Measurements from ENCODE around the gene SSX2IP. TPM values are rescaled to one million over a fixed set of nuclear protein-coding genes. Genes with fewer than 3 reads are reported as not detected.

The SSX2IP gene
- total RNA-seq, 5 donors from 2014 or later (not counting 1 experiment from before 2014, with no cell fraction given): 6.2 to 10.9 (median 7.7) TPM

- no peak for ATAC-seq (replicated peaks in 1 of 4)
- H3K36me3 ChIP-seq (ENCODE audit: control insufficient read depth in 2 of 2, extremely low read depth in 1 of 2, insufficient read depth in 1 of 2, low read length in 1 of 2): no peaks in the 10 kb centered on the region
- H3K4me3 ChIP-seq (ENCODE audit: control insufficient read depth in 1 of 2, extremely low read depth in 1 of 2, low read length in 1 of 2): no peak overlapping the region
- H3K4me1 ChIP-seq (ENCODE audit: control insufficient read depth in 1 of 2, extremely low read depth in 1 of 2, insufficient read depth in 2 of 2, low read length in 2 of 2): no peaks in the 10 kb centered on the region
- Mint-ChIP-seq H3K36me3 (peaks cover 16% of the 10 kb centered on the region), H3K4me1 (peaks cover 16 to 28% (median 18%) of the 10 kb centered on the region in 3 donors), H3K4me3 (no peak overlapping the region), H3K27me3 (no peaks in the 10 kb centered on the region), H3K27ac (no peak overlapping the region), H3K9me3 (peaks cover 0 to 5% (median 0%) of the 10 kb centered on the region in 3 donors)
- POLR2A ChIA-PET: no interaction called here
- no peak for DNase-seq
- no peaks in the 10 kb centered on the region for H3K9me3 ChIP-seq
- CTCF ChIA-PET: interaction anchor here in 1 of 2 donors (1.1 kb wide), 1 partner anchor 13 kb away, joined by 3 read pairs; no protein-coding TSS in a partner anchor
- no peak overlapping the region for H3K27ac ChIP-seq (ENCODE audit: low read length)
- no CpG with 5 or more reads among the region's 1 CpG for WGBS (ENCODE audit: insufficient coverage)
- H3K27me3 ChIP-seq (replicated peaks in 1 of 2; ENCODE audit: control insufficient read depth in 2 of 2, extremely low read depth in 1 of 2, insufficient read depth in 2 of 2, low read length in 1 of 2): no peaks in the 10 kb centered on the region
Measured at GRCh38 chr1:84675106-84675505, 15.2 kb downstream of the SSX2IP start.

GRCh38 chr1:84674705-84675104 is 15.6 kb downstream of the SSX2IP start:
- Mint-ChIP-seq H3K27ac (no peak overlapping the region), H3K9me3 (peaks cover 0 to 5% (median 0%) of the 10 kb centered on the region in 3 donors), H3K4me1 (peaks cover 16 to 28% (median 18%) of the 10 kb centered on the region in 3 donors), H3K4me3 (no peak overlapping the region), H3K36me3 (peaks cover 14% of the 10 kb centered on the region), H3K27me3 (no peaks in the 10 kb centered on the region)
- Histone ChIP-seq H3K4me3 (ENCODE audit: control insufficient read depth in 1 of 2, extremely low read depth in 1 of 2, low read length in 1 of 2) (no peak overlapping the region), H3K9me3 (no peaks in the 10 kb centered on the region), H3K4me1 (ENCODE audit: control insufficient read depth in 1 of 2, extremely low read depth in 1 of 2, insufficient read depth in 2 of 2, low read length in 2 of 2) (no peaks in the 10 kb centered on the region), H3K27me3 (replicated peaks in 1 of 2; ENCODE audit: control insufficient read depth in 2 of 2, extremely low read depth in 1 of 2, insufficient read depth in 2 of 2, low read length in 1 of 2) (no peaks in the 10 kb centered on the region), H3K36me3 (ENCODE audit: control insufficient read depth in 2 of 2, extremely low read depth in 1 of 2, insufficient read depth in 1 of 2, low read length in 1 of 2) (peaks cover 0 to 2% of the 10 kb centered on the region in 2 donors), H3K27ac (ENCODE audit: low read length) (no peak overlapping the region)
- DNase-seq: no peak
- WGBS (ENCODE audit: insufficient coverage): no CpG with 5 or more reads among the region's 3 CpGs
- ATAC-seq (replicated peaks in 1 of 4): no peak
- ChIA-PET CTCF (interaction anchor here in 1 of 2 donors (1.1 kb wide), 1 partner anchor 13 kb away, joined by 3 read pairs; no protein-coding TSS in a partner anchor), POLR2A (no interaction called here)

DNA sequence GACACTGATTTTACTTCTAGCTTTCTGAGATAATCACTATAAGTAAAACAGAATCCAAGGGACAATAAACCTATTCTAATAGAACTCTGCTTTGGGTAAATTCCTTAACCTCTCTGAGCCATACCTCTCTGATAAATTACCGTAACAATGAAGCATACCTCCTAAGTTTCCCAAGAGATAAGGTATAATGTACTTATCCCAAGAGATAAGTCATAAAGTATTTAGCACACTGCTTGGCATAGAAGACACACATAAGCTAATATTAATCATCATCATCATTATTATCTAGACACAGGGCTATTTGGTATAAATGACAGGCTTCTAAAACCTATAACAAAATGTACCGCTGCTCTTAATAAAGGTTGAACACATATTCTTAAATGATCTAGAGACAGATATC is 16.2 kb downstream of the SSX2IP start:
- Histone ChIP-seq H3K4me3 (ENCODE audit: control insufficient read depth in 1 of 2, extremely low read depth in 1 of 2, low read length in 1 of 2) (no peak overlapping the region), H3K9me3 (no peaks in the 10 kb centered on the region), H3K27me3 (replicated peaks in 1 of 2; ENCODE audit: control insufficient read depth in 2 of 2, extremely low read depth in 1 of 2, insufficient read depth in 2 of 2, low read length in 1 of 2) (no peaks in the 10 kb centered on the region), H3K36me3 (ENCODE audit: control insufficient read depth in 2 of 2, extremely low read depth in 1 of 2, insufficient read depth in 1 of 2, low read length in 1 of 2) (peaks cover 0 to 9% of the 10 kb centered on the region in 2 donors), H3K4me1 (ENCODE audit: control insufficient read depth in 1 of 2, extremely low read depth in 1 of 2, insufficient read depth in 2 of 2, low read length in 2 of 2) (no peaks in the 10 kb centered on the region), H3K27ac (ENCODE audit: low read length) (no peak overlapping the region)
- H3K36me3 Mint-ChIP-seq: peaks cover 16% of the 10 kb centered on the region
- no peak for DNase-seq
- POLR2A ChIA-PET: no interaction called here
- no peak overlapping the region for H3K4me3 Mint-ChIP-seq
- no peak overlapping the region for H3K27ac Mint-ChIP-seq
- no peaks in the 10 kb centered on the region for H3K27me3 Mint-ChIP-seq
- WGBS (ENCODE audit: insufficient coverage): no CpG with 5 or more reads among the region's 2 CpGs
- ATAC-seq (replicated peaks in 1 of 4): no peak
- CTCF ChIA-PET: no interaction called here
- peaks cover 0 to 5% (median 0%) of the 10 kb centered on the region in 3 donors for H3K9me3 Mint-ChIP-seq
- H3K4me1 Mint-ChIP-seq: peaks cover 16 to 28% (median 18%) of the 10 kb centered on the region in 3 donors

DNA sequence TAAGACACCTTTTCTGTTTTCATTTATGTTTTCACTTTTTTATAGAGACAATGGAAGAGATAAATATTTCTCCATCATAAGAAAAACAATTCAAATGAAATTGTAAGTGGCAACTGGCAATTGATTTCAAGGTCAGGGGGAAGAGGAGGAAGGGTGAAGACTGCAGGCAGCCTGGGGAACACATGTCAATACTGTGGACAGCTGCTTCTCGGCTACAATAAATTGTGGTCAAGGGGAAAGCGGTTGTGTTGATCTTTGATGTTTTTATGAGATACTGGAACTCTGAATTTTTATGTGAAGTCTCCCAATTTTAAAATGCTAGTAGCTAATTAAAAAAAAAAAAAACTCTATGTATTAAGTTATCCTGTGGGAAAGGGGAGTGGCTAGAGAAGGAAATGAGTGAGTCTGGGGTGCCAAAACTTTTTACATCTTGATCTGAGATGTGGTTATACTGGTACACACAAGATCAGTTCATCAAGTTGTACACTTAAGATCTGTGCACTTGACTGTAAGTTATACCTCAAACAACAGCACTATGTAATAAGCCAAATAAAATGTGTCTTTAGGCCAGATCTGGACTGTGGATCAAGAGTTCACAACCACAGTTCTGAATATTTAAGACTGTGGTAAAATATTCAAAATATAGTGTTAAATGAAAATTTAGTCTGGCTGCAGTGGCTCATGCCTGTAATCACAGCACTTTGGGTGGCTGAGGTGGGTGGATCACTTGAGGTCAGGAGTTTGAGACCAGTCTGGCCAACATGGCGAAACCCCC is 18.0 kb downstream of the SSX2IP start:
- Histone ChIP-seq H3K27me3 (replicated peaks in 1 of 2; ENCODE audit: control insufficient read depth in 2 of 2, extremely low read depth in 1 of 2, insufficient read depth in 2 of 2, low read length in 1 of 2) (no peaks in the 10 kb centered on the region), H3K36me3 (ENCODE audit: control insufficient read depth in 2 of 2, extremely low read depth in 1 of 2, insufficient read depth in 1 of 2, low read length in 1 of 2) (peaks cover 0 to 9% of the 10 kb centered on the region in 2 donors), H3K9me3 (no peaks in the 10 kb centered on the region), H3K4me1 (ENCODE audit: control insufficient read depth in 1 of 2, extremely low read depth in 1 of 2, insufficient read depth in 2 of 2, low read length in 2 of 2) (no peaks in the 10 kb centered on the region), H3K27ac (ENCODE audit: low read length) (no peak overlapping the region), H3K4me3 (ENCODE audit: control insufficient read depth in 1 of 2, extremely low read depth in 1 of 2, low read length in 1 of 2) (no peak overlapping the region)
- H3K27ac Mint-ChIP-seq: no peak overlapping the region
- WGBS (ENCODE audit: insufficient coverage): 100% methylated on average over 1 of the region's 3 CpGs
- H3K4me3 Mint-ChIP-seq: no peak overlapping the region
- no peak for ATAC-seq (replicated peaks in 1 of 4)
- no peaks in the 10 kb centered on the region for H3K27me3 Mint-ChIP-seq
- POLR2A ChIA-PET: no interaction called here
- no peak for DNase-seq
- CTCF ChIA-PET: interaction anchor here in 1 of 2 donors (0.5 to 0.7 kb wide), 2 partner anchors 66 to 1983 kb away, joined by 5 to 8 read pairs; no protein-coding TSS in a partner anchor
- peaks cover 0 to 3% (median 0%) of the 10 kb centered on the region in 3 donors for H3K9me3 Mint-ChIP-seq
- H3K4me1 Mint-ChIP-seq: peaks cover 16 to 28% (median 18%) of the 10 kb centered on the region in 3 donors
- H3K36me3 Mint-ChIP-seq: peaks cover 9% of the 10 kb centered on the region

DNA sequence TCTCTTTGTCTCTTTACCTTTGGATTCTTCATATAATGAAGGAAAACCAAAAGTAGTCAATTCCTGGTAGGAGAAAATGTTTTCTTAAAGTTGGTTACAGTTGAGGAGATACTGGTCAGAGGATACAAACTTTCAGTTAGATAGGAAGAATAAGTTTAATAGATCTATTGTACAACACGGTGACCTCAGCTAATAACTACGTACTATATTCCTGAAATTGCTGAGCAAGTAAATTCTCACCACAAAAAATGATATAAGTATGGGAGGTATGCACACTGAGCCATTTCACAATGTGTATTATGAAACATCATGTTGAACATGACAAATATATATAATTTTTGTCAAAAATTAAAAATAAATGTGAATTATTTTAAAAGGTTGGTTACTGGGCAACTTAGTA is 20.4 kb downstream of the SSX2IP start:
- H3K36me3 ChIP-seq (ENCODE audit: control insufficient read depth in 2 of 2, extremely low read depth in 1 of 2, insufficient read depth in 1 of 2, low read length in 1 of 2): peaks cover 0 to 9% of the 10 kb centered on the region in 2 donors
- ChIA-PET CTCF (interaction anchor here (0.6 to 2.5 kb wide), 6 partner anchors 19 to 86 kb away, joined by 4 to 20 read pairs (median 6); no protein-coding TSS in a partner anchor), POLR2A (no interaction called here)
- no peaks in the 10 kb centered on the region for H3K27me3 Mint-ChIP-seq
- H3K27me3 ChIP-seq (replicated peaks in 1 of 2; ENCODE audit: control insufficient read depth in 2 of 2, extremely low read depth in 1 of 2, insufficient read depth in 2 of 2, low read length in 1 of 2): no peaks in the 10 kb centered on the region
- H3K4me1 Mint-ChIP-seq: peaks cover 15 to 28% (median 16%) of the 10 kb centered on the region in 3 donors
- peaks cover 10% of the 10 kb centered on the region for H3K36me3 Mint-ChIP-seq
- H3K4me3 ChIP-seq (ENCODE audit: control insufficient read depth in 1 of 2, extremely low read depth in 1 of 2, low read length in 1 of 2): no peak overlapping the region
- H3K9me3 Mint-ChIP-seq: no peaks in the 10 kb centered on the region
- no CpG with 5 or more reads among the region's 2 CpGs for WGBS (ENCODE audit: insufficient coverage)
- ATAC-seq (replicated peaks in 1 of 4) (no peak), DNase-seq (no peak)
- no peaks in the 10 kb centered on the region for H3K4me1 ChIP-seq (ENCODE audit: control insufficient read depth in 1 of 2, extremely low read depth in 1 of 2, insufficient read depth in 2 of 2, low read length in 2 of 2)
- H3K9me3 ChIP-seq: no peaks in the 10 kb centered on the region
- H3K27ac Mint-ChIP-seq: no peak overlapping the region
- H3K27ac ChIP-seq (ENCODE audit: low read length): no peak overlapping the region
- H3K4me3 Mint-ChIP-seq: no peak overlapping the region

DNA sequence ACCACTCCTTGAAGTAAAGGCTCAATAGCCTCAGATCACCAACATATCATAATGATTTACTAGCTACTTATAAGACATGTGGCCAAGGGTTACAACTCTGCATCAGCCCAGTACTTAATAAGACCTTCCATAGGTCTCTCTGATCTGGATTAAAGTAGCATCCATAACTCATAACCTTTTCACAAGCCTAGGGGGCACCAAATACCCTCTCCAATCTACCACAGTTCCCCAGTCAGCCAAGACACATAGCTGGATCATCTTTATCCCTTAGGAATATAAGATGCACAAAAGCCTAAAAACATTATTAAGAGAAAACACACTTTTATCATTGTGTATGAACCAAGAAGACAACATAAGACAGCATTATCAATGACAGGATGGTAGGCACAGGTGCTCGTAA is 22.1 kb downstream of the SSX2IP start:
- DNase-seq (peak in 2 of 35 experiments; percentile 2 to 47), ATAC-seq (replicated peaks in 1 of 4) (peak in 1 of 4 experiments; percentile 63)
- no peak overlapping the region for H3K27ac ChIP-seq (ENCODE audit: low read length)
- no CpG with 5 or more reads among the region's 1 CpG for WGBS (ENCODE audit: insufficient coverage)
- CTCF ChIA-PET: interaction anchor here (0.6 to 2.5 kb wide), 9 partner anchors 9 to 527 kb away, joined by 3 to 20 read pairs (median 3); no protein-coding TSS in a partner anchor
- H3K36me3 ChIP-seq (ENCODE audit: control insufficient read depth in 2 of 2, extremely low read depth in 1 of 2, insufficient read depth in 1 of 2, low read length in 1 of 2): peaks cover 0 to 9% of the 10 kb centered on the region in 2 donors
- H3K4me1 ChIP-seq (ENCODE audit: control insufficient read depth in 1 of 2, extremely low read depth in 1 of 2, insufficient read depth in 2 of 2, low read length in 2 of 2): no peaks in the 10 kb centered on the region
- no peaks in the 10 kb centered on the region for H3K27me3 ChIP-seq (replicated peaks in 1 of 2; ENCODE audit: control insufficient read depth in 2 of 2, extremely low read depth in 1 of 2, insufficient read depth in 2 of 2, low read length in 1 of 2)
- Mint-ChIP-seq H3K4me1 (peaks cover 5 to 15% (median 11%) of the 10 kb centered on the region in 3 donors), H3K27ac (no peak overlapping the region), H3K9me3 (no peaks in the 10 kb centered on the region), H3K27me3 (no peaks in the 10 kb centered on the region), H3K4me3 (no peak overlapping the region), H3K36me3 (peaks cover 17% of the 10 kb centered on the region)
- POLR2A ChIA-PET: no interaction called here
- no peak overlapping the region for H3K4me3 ChIP-seq (ENCODE audit: control insufficient read depth in 1 of 2, extremely low read depth in 1 of 2, low read length in 1 of 2)
- H3K9me3 ChIP-seq: no peaks in the 10 kb centered on the region
